CD4-positive, alpha-beta T cell treated with Interleukin-17A for 4 hours (primary cell): ENCODE results near the gene RPS18.

Experiments used
- DNase-seq: peaks from one replicate; pipeline ENCODE4 v3.0.0-alpha.2; 2020; ENCODE audit warnings: mixed read lengths

The RPS18 gene

GRCh38 chr6:33315793-33316602, 44.1 kb downstream of the RPS18 start:
- no peak for DNase-seq

DNA sequence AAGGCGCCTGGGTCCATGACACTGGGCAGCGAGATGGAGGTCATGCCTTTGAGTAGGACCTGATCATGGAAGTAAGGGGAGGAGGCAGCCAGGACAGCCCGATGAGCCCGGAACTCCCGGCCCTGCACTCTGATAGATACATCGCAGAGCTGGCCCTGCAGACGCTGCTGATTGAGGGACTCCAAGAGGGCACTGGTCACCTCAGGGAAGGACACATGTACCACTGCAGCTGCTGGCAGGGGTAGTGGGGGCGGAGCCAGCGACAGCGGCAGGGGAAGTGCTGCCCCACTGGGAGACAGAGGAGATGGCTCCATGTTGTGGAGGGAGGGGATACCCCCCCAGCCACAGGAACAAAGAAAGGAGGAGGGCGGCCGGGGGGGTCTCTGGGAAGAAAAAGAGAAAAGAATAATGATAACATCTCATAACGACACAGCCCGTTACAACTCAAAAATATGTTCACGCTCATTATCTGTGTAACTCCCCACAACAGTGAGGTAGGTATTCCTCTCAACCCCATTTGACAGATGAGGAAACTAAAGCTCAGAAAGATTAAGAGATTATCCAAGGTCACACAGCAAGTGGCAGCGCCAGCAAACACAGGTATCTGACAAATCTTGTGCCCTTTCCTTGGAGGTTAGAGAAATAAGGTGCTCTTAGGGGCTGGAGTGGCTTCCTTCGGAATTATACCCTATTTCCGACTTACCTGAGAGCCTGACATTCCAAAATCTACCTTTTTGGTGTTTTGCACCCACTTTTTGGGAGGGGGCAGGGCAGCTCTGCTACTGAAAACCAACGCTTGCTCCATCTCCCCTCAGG, 44.9 kb downstream of the RPS18 start:
- DNase-seq = no peak

DNA sequence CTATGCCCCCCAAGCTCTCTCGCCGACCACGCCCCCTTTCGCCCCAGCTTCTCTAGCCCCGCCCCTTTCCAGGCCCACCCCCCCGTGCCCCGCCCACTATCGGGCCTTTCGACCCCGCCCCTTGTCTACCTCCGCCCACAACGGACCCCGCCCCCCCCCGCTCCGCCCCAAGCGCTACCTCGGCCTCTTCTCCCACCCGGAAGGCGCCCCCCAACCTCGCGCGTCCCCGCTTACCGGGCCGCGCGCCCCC, 45.5 kb downstream of the RPS18 start:
- DNase-seq = no peak

GRCh38 chr6:33317669-33318425, 46.0 kb downstream of the RPS18 start, which contains the start of gene ZBTB22:
Gene ZBTB22, minus strand, starts transcription at chr6:33317744. Its CDS starts 828 bp downstream, at chr6:33316916.
- peak; percentile 99 for DNase-seq

DNA sequence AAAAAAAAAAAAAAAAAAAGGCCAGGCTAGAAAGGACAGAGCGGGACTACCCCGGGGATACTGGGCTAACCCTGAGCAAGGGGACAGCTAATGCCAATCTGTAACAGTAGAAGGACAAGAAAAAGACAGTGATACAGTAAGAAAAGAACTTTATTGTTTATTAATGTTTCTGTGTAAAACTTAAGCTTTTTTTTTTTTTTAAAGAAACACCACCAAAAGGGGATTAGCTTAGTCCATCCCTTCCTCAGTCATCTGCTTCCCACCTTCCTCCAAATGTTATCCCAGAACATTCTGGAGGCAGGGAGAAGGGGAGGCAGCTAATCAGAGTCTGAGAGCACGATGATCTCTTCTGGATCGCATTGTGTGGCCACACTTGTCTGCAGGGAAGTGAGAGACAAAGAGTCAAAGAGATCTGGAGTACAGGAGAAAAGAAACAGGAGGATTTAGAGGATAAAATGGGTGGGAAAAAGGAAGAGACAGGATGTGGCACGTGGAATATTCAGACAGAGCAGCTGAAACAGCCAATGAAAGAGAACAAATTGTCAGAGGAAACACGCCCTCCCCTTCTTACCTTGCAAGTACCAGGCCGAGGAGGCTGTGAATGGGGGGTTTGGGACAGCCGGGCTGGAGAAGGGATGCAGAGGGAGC, 46.7 kb downstream of the RPS18 start:
- DNase-seq = no peak

DNA sequence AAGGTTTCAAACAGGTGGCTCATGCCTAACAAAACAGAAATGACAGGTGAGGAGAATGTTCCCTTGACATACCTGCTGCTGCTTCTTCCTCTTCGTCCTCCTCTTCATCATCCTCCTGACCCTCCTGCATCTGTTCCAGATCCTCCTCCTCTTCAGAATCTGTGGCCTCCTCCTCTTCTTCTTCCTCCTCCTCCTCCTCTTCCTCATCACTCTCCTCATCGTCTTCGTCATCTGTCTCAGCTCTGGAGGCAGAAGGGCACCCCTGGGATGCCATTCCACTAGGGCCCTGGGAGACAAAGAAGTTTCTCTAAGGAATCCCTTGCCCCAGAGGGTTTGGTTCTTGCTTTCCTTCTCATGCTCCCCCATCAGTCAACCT, 48.1 kb downstream of the RPS18 start:
- DNase-seq = no peak

DNA sequence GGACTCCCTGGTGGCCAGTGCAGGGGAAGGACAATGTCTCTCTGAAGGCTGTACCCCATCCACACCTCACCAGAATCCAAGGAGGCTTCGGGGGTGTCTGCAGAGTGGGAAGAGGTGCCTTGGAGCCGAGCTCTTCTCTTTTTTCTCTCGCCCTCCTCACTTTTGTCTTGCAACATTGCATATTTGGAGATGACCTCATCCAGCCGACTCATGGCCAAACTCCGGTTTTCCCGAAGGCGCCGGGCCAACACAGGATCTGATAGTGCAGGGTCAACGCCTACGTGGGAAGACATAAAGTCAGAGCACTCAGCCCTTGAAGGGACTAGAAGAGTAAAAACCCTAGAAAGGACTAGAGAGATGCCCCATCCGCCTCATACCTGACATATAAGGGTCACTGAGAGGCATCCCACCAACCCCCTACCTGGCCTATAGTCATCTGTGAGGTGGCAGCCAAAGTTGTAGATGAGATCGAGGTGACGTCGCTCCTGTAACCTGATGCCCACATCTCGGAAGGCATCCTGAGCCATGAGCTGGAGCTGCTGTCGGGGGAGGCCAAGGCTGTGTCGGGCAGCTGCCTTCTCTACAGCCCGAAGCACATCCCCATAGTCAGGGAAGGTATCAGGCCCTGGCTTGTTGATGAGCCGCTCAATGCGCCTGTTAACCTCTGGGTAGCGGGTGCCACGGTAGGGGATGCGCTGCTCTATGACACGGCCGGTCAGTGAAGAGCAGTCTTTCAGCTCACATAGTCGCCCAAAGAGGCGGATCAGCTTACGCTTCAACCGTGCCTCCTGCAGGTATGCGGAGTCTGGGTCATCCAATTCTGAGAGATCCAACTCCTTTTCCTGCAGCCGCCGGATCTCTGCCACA, 48.7 kb downstream of the RPS18 start:
- no peak for DNase-seq

DNA sequence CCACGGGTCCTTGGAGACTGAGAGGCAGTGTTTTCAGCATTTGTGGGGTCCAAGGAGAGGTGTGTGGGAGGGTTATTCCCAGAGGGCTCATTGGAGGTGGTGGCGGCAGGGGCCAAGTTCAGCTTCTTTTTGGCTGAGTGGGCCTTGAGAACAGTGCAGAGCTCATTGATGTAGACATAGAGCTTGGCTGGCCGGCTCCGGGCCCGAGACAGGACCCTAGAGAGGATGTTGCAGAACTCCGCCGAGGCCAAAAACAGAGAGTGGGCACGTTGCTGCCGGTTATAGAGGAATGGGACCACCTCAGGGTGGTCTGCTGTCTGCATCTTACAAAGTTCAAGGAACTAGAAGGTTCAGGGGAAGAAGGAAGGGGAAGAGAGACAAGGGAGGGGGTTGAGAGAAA, 49.4 kb downstream of the RPS18 start:
- no peak for DNase-seq

GRCh38 chr6:33323623-33323948, 51.7 kb downstream of the RPS18 start:
- DNase-seq = peak; percentile 33

- DNase-seq = no peak
These were observed 52.2 kb downstream of the RPS18 start for GRCh38 chr6:33324125-33324524.
